NAMALWA (cell line): Measurements from ENCODE around the gene CD44.
"Not testable (repeated sequence)": the region's sequence is repeated elsewhere in the genome, so short reads cannot be mapped to it uniquely, and the experiment has no call there.

Source experiments
- DNase-seq: peaks from one replicate; pipeline ENCODE4 v3.0.0-alpha.2; 2015; ENCODE audit warnings: low spot score

Gene CD44

DNA sequence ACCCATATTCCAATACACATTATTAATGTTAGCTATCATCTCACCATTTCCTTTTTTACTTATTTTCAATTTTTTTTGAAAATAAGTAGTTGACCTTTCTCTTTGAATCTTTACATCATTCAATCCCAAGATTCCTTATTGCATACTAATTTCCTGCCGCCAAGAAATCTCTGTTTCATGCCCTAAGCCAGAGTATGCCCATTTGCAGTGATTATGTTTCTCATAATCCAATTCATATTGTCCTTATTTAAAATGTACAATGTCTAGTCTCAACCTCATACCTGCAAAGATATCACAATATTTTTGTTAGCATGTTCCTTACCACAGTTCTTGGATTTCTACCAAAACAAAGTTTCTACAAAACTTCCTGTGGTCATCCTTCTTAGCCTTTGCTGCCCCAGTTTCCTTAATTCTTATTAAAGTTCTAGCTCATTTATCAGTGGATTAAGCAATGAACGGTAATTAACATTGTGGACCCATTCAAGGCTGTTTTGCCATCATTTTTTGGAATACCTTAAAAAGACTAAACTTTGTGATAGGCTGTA is 75.3 kb downstream of the CD44 start:
- no peak for DNase-seq

DNA sequence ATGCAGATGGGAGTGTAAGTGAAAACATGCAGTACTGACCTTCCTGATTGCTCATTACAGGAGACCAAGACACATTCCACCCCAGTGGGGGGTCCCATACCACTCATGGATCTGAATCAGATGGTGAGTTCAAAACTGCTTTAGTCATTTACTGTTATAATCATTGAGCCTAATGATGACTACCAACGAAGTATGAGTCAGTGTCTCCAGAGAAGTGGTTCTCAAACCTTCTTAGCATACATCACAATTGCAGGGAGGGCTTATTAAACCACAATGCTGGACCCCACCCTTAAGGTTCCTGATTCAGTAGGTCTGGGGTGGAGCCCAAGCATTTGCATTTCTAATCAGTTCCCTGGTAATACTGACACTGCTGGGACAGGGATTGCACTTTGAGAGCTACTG is 75.8 kb downstream of the CD44 start:
- no peak for DNase-seq

DNA sequence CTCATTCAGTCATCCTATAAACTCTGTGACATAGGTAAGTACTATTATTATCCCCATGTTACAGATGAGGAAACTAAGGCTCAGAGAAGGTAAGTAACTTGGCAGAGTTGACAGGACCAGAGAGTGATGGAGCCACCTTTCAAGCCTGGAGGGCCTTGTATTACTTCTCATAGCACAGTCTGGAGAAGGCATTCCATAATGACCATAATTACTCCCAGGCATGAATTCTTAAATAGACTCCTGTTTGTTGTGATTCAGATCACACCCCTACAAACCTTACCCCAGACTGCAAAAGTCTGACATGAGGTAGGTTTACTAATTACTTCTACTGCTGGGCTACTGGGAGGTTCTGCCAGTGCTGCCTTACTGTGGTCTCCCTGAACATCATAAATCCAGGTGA is 77.0 kb downstream of the CD44 start:
- DNase-seq = no peak

DNA sequence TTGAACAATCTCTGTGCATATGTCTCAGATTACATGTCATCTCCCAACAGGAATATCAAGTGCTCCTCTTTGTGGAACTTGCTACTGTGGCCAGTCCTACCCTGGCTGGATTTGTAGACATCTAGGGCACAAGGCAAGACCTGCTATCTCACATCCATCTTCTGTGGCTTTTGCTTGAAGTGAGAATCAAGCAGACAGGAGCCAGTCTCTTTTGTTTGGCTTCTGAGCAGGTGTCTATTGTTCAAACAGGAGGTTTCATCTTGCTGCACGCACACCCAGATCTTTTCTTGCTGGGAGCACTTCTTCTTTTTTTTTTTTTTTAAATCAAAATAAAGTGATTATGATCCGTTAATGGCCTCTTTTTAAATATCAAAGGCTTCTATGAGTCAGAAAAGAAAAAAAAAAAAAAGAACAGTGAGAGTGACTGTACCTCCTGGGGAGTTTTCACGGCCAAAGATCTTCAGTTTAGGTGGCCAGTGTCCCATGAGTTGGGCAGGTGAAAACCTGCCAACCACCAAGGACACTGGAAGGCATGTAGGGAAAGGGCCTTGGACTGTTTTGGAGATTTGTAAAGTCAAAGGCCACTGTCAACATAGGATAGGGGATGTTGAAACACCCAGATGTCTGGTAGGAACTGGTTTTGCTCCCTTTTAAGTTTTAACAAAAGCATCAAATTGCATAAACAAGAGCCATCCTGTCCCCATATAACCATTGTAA is 78.1 kb downstream of the CD44 start:
- no peak for DNase-seq

DNA sequence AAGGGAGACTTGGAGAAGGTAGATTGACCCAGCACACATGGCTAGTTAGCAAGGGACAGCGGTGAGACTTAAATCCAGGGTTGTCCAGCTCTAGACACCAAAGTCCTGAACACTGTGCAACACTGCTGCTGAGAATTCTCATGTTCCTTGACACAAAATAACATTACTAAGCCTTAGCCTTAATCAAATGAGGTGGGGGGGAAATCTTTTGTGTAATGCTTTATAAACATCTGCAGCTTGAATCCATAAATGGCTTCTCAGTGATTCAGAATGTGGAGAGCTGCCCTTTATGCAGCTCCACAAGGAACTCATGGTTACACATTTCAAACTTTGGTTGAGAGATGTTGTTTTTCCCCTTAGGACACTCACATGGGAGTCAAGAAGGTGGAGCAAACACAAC is 80.0 kb downstream of the CD44 start:
- no peak for DNase-seq

DNA sequence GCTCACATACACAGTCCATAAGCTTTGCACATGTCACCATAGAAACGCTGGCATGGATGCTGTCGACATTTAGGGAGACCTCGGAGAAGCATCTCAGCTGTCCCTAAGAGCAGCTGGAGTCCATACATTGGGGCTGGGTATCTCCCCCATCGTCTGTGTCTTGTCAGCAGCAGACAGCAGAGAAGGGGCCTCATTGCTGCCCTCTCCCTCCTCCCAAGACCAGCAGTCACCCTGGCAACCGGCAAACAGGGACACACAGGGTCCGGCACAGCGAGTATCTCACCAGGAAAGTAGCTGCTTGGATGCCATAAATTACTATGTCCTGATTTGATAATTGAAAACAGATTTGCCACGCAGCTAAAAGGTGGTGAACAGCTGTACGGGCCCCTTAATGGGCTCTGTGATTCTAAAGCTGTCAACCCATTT is 84.4 kb downstream of the CD44 start:
- DNase-seq = no peak

DNA sequence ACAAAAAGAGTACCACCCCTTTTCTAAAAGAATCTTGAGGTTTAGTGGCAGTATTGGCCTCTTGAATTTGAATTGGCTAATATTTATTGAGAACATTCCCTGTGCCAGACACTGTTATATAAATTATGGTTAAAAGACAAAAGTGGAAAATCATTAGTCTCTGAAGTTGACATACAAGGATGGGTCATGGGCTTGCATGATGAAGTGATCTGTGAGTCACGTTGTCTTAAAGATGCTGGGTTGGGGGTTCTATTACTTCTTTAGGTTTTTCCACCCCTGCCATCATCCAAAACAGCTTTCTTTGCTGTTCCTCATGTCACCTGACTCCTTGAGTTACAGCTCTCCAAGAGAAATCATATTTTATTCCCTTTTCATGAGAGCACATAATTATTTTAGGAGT is 85.0 kb downstream of the CD44 start:
- DNase-seq = no peak

DNA sequence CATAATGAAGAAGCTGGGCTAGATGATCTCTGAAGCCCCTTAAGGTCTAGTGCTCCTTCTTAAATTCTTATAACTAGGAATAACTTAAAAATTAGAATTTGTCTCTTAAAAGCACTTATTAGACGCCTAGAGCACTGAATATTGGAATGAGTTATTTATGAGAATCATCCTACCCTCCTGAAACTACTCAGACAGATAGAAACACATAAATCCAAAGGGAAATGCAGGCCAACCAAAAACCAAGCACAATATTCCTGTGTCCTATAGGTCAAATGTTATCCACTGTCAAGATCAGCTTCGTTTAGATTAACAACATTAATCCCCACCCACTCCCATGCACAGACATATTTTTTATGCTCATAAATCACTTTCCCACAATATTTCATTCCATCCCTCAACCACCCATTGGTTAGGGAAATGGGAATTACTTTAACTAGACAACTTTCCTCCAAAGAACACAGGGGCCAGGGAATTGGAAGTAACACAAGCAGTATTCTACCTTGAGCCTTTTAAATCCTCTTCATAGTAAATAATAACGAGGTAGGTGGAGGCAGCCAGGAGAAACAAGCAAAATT is 87.1 kb downstream of the CD44 start:
- DNase-seq = no peak

DNA sequence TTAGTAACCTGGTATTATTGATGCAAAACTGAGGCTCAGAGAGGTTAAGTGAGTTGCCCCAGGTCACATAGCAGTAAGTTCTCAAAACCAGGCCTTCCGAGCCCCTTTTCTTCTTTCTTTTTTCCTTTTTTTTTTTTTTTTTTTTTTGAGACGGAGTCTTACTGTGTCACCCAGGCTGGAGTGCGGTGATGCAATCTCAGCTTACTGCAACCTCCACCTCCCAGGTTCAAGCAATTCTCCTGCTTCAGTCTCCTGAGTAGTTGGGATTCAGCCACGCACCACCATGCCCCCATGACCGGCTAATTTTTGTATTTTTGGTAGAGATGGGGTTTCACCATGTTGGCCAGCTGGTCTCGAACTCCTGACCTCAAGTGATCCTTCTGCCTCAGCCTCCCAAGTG is 87.8 kb downstream of the CD44 start:
- not testable (repeated sequence) for DNase-seq

DNA sequence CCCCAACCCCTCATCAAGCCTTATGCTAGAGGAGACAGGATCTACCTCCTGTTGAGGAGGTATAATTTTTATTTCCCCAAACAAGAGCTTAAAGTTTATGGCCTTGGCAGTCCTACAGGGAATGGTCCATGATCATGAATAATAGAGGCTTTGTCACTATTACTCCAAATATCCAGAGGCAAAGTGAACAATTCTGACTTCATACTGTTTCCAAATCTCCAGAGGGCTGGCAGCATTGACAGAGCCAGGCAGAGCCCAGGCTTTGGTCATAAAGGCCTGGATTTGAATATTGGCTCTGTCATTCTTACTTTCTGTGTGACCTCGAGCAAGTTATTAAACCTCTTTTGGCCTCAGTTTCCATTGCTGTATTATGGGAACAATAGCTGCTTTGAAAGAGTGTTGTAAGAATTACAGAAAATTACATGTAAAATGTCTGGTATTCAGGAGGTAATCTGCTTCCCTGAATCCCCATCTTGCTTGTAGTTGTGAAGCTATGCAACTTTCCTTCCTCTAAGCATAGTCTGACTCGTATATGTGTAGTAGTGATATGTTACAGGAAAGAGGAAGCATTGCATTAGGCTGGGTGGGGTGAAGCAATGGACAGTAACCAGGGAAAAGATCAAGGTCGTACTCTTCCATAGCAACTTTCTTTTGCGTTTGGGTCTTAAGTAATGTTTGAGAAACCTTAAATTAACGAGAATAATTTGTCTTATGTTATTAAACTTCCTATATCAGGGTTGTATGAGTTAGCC is 88.8 kb downstream of the CD44 start:
- no peak for DNase-seq

DNA sequence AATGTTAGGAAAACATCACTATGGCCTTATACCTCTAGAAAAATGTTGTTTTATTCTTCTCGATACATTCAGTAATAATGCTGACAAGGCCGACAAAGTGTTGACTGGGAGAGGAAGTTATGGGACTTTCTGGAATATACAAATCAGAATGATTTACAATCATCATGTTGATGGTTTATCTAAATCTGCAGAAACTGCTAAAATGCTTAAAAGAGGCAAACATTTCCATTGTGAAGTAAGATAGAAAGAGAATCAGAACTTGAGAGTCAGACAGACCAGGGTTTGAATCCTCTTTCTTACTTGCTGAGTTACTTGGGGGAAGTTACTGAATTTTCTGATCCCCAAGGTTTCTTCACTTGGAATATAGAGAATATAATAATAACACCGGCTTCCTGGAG is 89.4 kb downstream of the CD44 start:
- DNase-seq = no peak

DNA sequence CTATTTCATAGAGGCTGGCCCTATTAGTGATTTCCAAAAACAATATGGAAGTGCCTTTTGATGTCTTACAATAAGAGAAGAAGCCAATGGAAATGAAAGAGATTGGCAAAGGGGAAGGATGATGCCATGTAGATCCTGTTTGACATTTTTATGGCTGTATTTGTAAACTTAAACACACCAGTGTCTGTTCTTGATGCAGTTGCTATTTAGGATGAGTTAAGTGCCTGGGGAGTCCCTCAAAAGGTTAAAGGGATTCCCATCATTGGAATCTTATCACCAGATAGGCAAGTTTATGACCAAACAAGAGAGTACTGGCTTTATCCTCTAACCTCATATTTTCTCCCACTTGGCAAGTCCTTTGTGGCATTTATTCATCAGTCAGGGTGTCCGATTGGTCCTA is 91.4 kb downstream of the CD44 start:
- no peak for DNase-seq

DNA sequence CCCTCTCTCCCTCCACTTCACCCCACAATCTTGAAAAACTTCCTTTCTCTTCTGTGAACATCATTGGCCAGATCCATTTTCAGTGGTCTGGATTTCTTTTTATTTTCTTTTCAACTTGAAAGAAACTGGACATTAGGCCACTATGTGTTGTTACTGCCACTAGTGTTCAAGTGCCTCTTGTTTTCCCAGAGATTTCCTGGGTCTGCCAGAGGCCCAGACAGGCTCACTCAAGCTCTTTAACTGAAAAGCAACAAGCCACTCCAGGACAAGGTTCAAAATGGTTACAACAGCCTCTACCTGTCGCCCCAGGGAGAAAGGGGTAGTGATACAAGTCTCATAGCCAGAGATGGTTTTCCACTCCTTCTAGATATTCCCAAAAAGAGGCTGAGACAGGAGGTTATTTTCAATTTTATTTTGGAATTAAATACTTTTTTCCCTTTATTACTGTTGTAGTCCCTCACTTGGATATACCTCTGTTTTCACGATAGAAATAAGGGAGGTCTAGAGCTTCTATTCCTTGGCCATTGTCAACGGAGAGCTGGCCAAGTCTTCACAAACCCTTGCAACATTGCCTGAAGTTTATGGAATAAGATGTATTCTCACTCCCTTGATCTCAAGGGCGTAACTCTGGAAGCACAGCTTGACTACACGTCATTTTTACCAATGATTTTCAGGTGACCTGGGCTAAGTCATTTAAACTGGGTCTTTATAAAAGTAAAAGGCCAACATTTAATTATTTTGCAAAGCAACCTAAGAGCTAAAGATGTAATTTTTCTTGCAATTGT is 92.3 kb downstream of the CD44 start:
- DNase-seq = no peak

DNA sequence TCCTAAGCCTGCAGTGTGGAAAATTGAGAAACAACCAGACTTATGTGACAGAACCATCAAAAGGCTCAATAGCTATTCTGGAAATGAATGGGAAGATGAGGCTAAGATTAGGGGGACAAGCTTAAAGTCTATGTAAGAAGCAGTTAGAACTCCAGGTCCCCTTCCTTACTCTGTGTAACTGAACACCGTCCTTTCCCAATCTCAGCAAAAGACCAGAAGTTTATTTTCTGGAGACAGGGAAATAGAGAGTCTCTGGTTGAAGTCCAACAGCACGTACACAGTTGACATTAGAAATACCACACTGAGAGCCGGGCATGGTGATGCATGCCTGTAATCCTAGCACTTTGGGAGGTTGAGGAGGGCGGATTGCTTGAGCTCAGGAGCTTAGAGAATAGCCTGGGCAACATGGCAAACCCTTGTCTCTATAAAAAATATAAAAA is 93.9 kb downstream of the CD44 start:
- no peak for DNase-seq

DNA sequence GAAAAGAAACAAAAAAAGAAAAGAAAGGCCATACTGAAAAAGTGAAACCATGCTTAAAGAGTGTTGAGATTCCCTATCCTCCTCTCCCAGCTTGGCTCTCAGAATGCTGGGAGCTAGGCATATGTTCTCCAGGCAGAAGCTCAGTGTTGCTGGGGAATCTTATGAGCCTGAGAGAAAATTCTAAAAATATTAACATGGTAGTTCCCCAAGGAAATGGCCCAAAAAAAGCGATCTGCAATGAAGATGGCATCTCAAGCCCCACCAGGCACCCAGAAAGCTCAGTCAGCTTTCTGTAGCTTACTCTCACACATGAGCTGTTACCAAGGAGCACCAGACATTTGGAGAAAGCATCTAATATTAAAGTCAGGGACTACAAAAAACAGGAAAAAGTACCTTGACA is 94.5 kb downstream of the CD44 start:
- DNase-seq = no peak

DNA sequence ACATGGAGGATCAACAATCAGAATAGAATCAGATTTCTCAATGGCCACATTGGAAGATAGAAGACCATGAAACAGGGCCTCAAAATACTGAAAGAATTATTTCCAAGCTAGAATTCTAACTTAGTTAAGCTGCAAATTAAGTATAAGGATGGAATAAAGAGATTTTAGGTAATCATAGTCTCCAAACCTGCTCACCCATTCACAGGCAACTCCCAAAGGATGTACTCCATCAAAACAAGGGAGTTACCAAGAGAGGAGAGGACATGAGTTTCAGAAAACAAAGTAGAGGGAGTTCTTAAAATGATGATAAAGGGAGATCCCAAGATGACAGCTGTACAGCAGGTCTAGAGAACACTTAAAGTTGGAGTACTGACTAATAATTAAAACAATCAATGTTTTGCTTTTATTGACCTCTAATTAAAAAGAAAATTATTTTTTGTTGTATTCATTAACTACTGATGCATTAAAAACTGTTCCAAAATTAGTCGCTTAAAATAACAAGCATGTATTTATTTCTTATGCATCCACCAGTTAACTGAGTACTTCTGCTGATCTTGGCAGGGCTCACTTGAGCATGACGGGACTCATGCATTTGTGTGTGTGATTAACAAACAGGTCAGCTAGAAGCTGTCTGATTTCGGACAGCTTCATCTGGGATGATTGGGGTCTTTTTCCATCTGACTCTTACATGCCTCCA is 95.6 kb downstream of the CD44 start:
- DNase-seq = no peak

DNA sequence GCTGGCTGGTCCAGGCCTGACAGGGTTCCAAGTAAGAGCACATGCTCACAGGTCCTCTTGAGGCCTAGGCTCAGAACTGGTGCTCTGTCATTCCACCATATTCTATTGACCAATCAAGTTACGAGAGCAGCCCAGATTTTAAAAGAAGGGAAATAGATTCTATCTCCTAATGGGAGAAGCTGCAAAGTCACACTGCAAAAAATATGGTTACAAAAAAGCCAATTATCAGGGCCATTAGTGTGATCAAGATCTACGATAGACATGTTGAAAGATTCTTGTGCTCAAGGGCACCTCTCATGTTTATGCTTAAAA is 96.1 kb downstream of the CD44 start:
- DNase-seq = no peak

DNA sequence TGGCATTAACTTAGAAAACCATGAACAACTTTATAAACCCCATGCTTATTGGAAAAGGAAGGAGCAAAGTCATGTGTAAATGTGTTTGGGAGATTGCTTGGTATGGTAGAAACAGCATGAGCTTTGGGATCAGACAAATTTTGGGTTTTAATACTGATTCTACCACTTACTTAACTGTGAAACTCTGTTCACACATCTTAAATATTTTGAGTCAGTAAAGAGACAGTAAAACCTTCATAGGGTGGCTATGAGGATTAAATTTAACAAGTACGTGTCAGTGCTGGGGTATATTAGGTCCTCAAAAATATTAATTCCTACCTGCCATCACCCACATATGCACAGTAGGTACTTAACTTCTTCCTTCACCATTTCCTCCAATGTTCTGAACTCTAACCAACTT is 96.5 kb downstream of the CD44 start:
- DNase-seq = no peak

DNA sequence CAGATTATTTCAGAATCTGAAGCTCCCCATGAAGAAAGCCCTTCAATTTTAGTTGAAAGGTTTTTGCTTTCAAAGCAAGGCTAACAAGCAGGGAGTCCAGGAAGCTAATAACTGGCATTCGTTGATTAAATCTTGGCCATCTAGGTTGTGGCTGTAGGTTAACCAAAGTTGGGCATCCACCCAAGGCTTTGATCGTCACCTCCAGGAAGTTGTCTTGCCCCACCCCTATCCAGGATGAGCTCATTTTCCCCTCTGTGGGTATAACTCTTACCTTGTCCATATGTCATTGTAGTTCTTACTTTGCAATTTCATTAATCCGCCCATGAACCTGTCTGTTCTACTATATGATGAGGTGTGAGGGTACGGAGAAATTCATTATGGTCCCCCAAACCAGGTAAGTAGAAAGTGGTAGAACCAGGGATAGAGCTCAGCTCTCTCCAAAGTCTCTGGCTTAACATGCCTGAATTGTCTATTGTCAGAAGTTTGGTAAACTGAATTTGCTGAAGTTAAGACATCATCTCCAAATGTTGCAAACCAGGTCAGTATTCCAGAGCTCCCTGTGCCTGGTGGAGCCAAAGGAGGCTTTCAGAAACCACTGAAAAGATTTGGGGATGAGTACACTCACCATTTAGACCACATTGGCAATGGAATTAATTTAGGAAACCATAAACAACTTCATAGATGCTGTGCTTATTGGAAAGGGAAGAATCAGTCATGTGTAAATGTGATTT is 97.1 kb downstream of the CD44 start:
- no peak for DNase-seq

DNA sequence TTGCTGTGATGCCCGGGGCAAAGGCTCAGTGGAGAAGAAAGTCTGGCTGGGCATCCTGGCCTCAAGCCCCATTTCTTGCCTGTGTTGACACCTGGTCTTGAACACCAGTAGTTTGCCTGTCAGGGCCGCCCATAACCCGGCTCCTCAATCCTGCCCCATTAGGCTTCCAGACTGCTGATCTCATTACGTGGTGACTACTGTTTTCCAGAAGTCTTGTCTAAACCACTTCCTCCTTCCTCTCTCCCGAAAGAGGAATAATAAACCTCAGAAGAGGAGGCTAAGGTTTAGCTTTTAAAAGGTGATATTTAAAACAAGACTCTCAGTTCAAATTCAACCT is 97.7 kb downstream of the CD44 start:
- no peak for DNase-seq

DNA sequence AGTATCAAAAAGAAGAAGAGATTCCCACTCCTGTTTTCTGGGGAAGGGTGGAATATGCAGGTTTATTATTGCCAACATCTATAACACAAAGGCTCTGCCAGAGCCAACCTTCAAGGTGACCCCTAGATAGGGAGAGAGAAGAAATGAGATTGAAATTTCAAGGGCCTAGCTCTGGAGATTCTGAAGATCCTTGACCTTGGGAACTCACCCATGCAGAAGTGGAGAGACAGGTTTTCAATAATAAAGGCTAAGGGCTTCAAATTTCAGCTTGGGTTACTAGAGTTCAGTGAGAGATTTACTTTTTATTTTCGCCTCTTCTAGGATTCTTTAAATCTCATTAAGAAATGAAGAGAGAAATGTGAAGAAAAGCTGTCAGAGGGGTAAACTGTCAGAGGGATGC is 98.4 kb downstream of the CD44 start:
- DNase-seq = no peak
